CD14-positive monocyte (primary cell): ENCODE results near the gene KCTD21. TPM values are rescaled to one million over a fixed set of nuclear protein-coding genes. Genes with fewer than 3 reads are reported as not detected.

Source experiments
- DNase-seq, 3 donors: peaks; one replicate each; pipeline ENCODE4 v3.0.0-alpha.2; 2011 to 2022
- H2AFZ ChIP-seq: 2 replicates; pipeline ENCODE4 v1.6.0; 2012; ENCODE audit warnings: mild to moderate bottlenecking, low read depth, low read length, inconsistent platforms; ENCODE audit not compliant: insufficient read depth, poor library complexity, severe bottlenecking
- H3K27ac ChIP-seq, 2 donors: 1 replicate in 1 of 2; 2 replicates in 1 of 2; pipeline ENCODE4 v1.5.1; 2012 to 2013; ENCODE audit warnings: low read length in 2 of 2, control low read depth in 1 of 2, inconsistent platforms in 1 of 2, low read depth in 1 of 2, mild to moderate bottlenecking in 1 of 2
- H3K27me3 ChIP-seq, 2 donors: one replicate each; pipeline versions ENCODE4 v1.6.0 to v1.6.1; 2011 to 2013; ENCODE audit warnings: low read length in 2 of 2; ENCODE audit not compliant: control insufficient read depth in 2 of 2, insufficient read depth in 2 of 2
- H3K36me3 ChIP-seq, 2 donors: replicated peaks in 1 of 2; 1 replicate in 1 of 2; 2 replicates in 1 of 2; pipeline versions ENCODE4 v1.5.1 to v1.6.1; 2012 to 2013; ENCODE audit warnings: low read length in 2 of 2, control low read depth in 1 of 2, inconsistent platforms in 1 of 2, mild to moderate bottlenecking in 1 of 2; ENCODE audit not compliant: insufficient read depth in 2 of 2, control insufficient read depth in 1 of 2
- H3K4me1 ChIP-seq, 2 donors: 1 replicate in 1 of 2; 2 replicates in 1 of 2; pipeline versions ENCODE4 v1.5.1 to v1.6.1; 2012 to 2013; ENCODE audit warnings: low read length in 2 of 2, control low read depth in 1 of 2, inconsistent platforms in 1 of 2, mild to moderate bottlenecking in 1 of 2, moderate library complexity in 1 of 2; ENCODE audit not compliant: insufficient read depth in 2 of 2, control insufficient read depth in 1 of 2
- H3K4me2 ChIP-seq: replicated peaks from 2 replicates; pipeline ENCODE3; 2012; ENCODE audit warnings: low read length, moderate library complexity, mild to moderate bottlenecking; ENCODE audit not compliant: poor library complexity, severe bottlenecking; ENCODE audit errors: extremely low read depth
- H3K4me3 ChIP-seq, 3 experiments: fragments of 200-600 bp in 1 of 3; sonication (generic) in 1 of 3; replicated peaks in 1 of 3; 1 replicate in 2 of 3; 2 replicates in 1 of 3; pipeline ENCODE4 v1.5.1; 2011 to 2013; ENCODE audit warnings: low read length in 3 of 3, mild to moderate bottlenecking in 3 of 3, control low read depth in 2 of 3, low read depth in 2 of 3, inconsistent platforms in 1 of 3, moderate library complexity in 1 of 3
- H3K79me2 ChIP-seq: 2 replicates; pipeline ENCODE4 v1.6.0; 2012; ENCODE audit warnings: mild to moderate bottlenecking, control low read depth, inconsistent platforms, low read length, moderate library complexity; ENCODE audit not compliant: insufficient read depth
- H3K9ac ChIP-seq: 2 replicates; pipeline ENCODE4 v1.6.0; 2017; ENCODE audit warnings: low read length, mild to moderate bottlenecking; ENCODE audit not compliant: insufficient read depth, poor library complexity, severe bottlenecking
- H3K9me3 ChIP-seq, 2 donors: replicated peaks in 1 of 2; 1 replicate in 1 of 2; 2 replicates in 1 of 2; pipeline versions ENCODE4 v1.5.1 to v1.6.1; 2012 to 2013; ENCODE audit warnings: low read length in 2 of 2, control low read depth in 1 of 2; ENCODE audit not compliant: control insufficient read depth in 1 of 2, insufficient read depth in 1 of 2
- H4K20me1 ChIP-seq: 2 replicates; pipeline ENCODE4 v1.6.0; 2012; ENCODE audit warnings: mild to moderate bottlenecking, low read length, control low read depth, moderate library complexity; ENCODE audit not compliant: insufficient read depth
- H3K27ac Mint-ChIP-seq, 7 donors: one replicate each; pipeline ENCODE4 v1.8.0; 2020; ENCODE audit warnings: mild to moderate bottlenecking in 7 of 7, mixed read lengths in 7 of 7, moderate library complexity in 6 of 7, inconsistent platforms in 2 of 7
- H3K27me3 Mint-ChIP-seq, 3 donors: one replicate each; pipeline ENCODE4 v1.8.0; 2021 to 2022; ENCODE audit warnings: low read depth in 3 of 3, mild to moderate bottlenecking in 3 of 3, mixed read lengths in 3 of 3, moderate library complexity in 3 of 3, inconsistent platforms in 1 of 3
- H3K36me3 Mint-ChIP-seq, 2 donors: one replicate each; pipeline ENCODE4 v1.8.0; 2020; ENCODE audit warnings: mixed read lengths in 2 of 2, inconsistent platforms in 1 of 2, mild to moderate bottlenecking in 1 of 2
- H3K4me1 Mint-ChIP-seq: one replicate; pipeline ENCODE4 v1.8.0; 2020; ENCODE audit warnings: mild to moderate bottlenecking, mixed read lengths
- H3K4me3 Mint-ChIP-seq, 2 donors: one replicate each; pipeline ENCODE4 v1.8.0; 2020; ENCODE audit warnings: mild to moderate bottlenecking in 2 of 2, mixed read lengths in 2 of 2, moderate library complexity in 1 of 2
- H3K9me3 Mint-ChIP-seq, 7 donors: one replicate each; pipeline ENCODE4 v1.8.0; 2020 to 2022; ENCODE audit warnings: mixed read lengths in 7 of 7, mild to moderate bottlenecking in 6 of 7, moderate library complexity in 6 of 7, inconsistent platforms in 2 of 7
- CTCF ChIP-seq: fragments of 200-600 bp; IDR thresholded peaks from one replicate; pipeline ENCODE4 v1.8.0; 2022; ENCODE audit warnings: antibody characterized with exemption, mild to moderate bottlenecking
- WGBS: methylation state at CpG from one replicate; pipeline ENCODE4 v1.1.5; 2013; ENCODE audit warnings: missing lambda C conversion rate; ENCODE audit not compliant: insufficient coverage; 5-methylcytosine and 5-hydroxymethylcytosine counted together
- intact Hi-C, 2 donors: fragments of 100-400 bp; cut with micrococcal nuclease; formaldehyde crosslinking; loops; one replicate each; pipeline versions ENCODE4 v1.15.0 to v1.15.1; 2023
- polyA plus RNA-seq, 3 donors: library from polyadenylated mRNA; depleted of rRNA in 1 of 3; unstranded in 2 of 3; stranded (reverse) in 1 of 3; fragments of 300-500 nt in 2 of 3; fragments of >200 nt in 1 of 3; fragmentation: Illumina TruSeq in 2 of 3; gene quantifications; 1 replicate in 2 of 3; 2 replicates in 1 of 3; pipeline ENCODE4 v1.2.3, GENCODE V29; 2012 to 2021

Gene KCTD21
- polyA plus RNA-seq, 3 donors, result 3.2 to 9.2 (median 5.2) TPM

GRCh38 chr11:78214331-78215194 is 26.1 kb upstream of the KCTD21 start:
- peaks cover 60 to 74% of the 10 kb centered on the region in 2 donors for H3K36me3 ChIP-seq
- H4K20me1 ChIP-seq, result peaks cover 46% of the 10 kb centered on the region

More at GRCh38 chr11:78214331-78215194, 26.1 kb upstream of the KCTD21 start:
- Histone ChIP-seq H3K9ac (no peak overlapping the region), H3K4me2 (no peak overlapping the region), H3K27me3 (no peaks in the 10 kb centered on the region), H3K27ac (no peak overlapping the region), H2AFZ (no peak overlapping the region), H3K9me3 (no peaks in the 10 kb centered on the region), H3K79me2 (no peaks in the 10 kb centered on the region), H3K4me1 (no peaks in the 10 kb centered on the region), H3K4me3 (no peak overlapping the region)
- Mint-ChIP-seq H3K27me3 (peaks cover 0 to 3% (median 3%) of the 10 kb centered on the region in 3 donors), H3K4me1 (no peaks in the 10 kb centered on the region), H3K4me3 (no peak overlapping the region), H3K36me3 (peaks cover 71 to 72% of the 10 kb centered on the region in 2 donors), H3K27ac (no peak overlapping the region), H3K9me3 (no peaks in the 10 kb centered on the region)
- WGBS, result 92% methylated on average over 2 of the region's 12 CpGs
- no peak for DNase-seq
- no peak for TF ChIP-seq CTCF
- intact Hi-C loops, result no loop called here
